Esophagus squamous epithelium (tissue), 5 donors: ENCODE results near the gene CKAP2. TPM values are rescaled to one million over a fixed set of nuclear protein-coding genes. Genes with fewer than 3 reads are reported as not detected.
"Not testable (repeated sequence)": the region's sequence is repeated elsewhere in the genome, so short reads cannot be mapped to it uniquely, and the experiment has no call there.

ENCODE experiments used
- DNase-seq: peaks from one replicate; lab custom pipeline; 2025; lab: John Stamatoyannopoulos, UW
- H3K27ac ChIP-seq, 4 donors: fragments of 200-600 bp; sonication (generic); one replicate each; pipeline ENCODE4 v1.5.1; 2016 to 2019; ENCODE audit warnings: mild to moderate bottlenecking in 1 of 4
- H3K27me3 ChIP-seq, 4 donors: fragments of 200-600 bp; sonication (generic); 1 replicate in 3 of 4; 2 replicates in 1 of 4; pipeline versions ENCODE4 v1.5.1 to v1.6.0; 2017 to 2021; ENCODE audit warnings: antibody characterized with exemption in 1 of 4
- H3K36me3 ChIP-seq, 3 donors: fragments of 200-600 bp; sonication (generic); one replicate each; pipeline ENCODE4 v1.5.1; 2016 to 2019
- H3K4me1 ChIP-seq, 3 donors: fragments of 200-600 bp; sonication (generic); one replicate each; pipeline ENCODE4 v1.5.1; 2017 to 2019
- H3K4me3 ChIP-seq, 4 donors: fragments of 200-600 bp; sonication (generic); 1 replicate in 3 of 4; 2 replicates in 1 of 4; pipeline ENCODE4 v1.5.1; 2016 to 2019; ENCODE audit warnings: mild to moderate bottlenecking in 2 of 4, moderate library complexity in 1 of 4
- H3K9me3 ChIP-seq, 3 donors: fragments of 200-600 bp; sonication (generic); one replicate each; pipeline ENCODE4 v1.5.1; 2016 to 2019
- WGBS, 2 donors: methylation state at CpG; one replicate each; pipeline ENCODE4 v1.1.5; 2018; 5-methylcytosine and 5-hydroxymethylcytosine counted together
- intact Hi-C: fragments of 100-400 bp; cut with DNase I; formaldehyde crosslinking; loops from one replicate; pipeline ENCODE4 v1.15.0; 2022
- total RNA-seq, 4 donors: library from RNA; depleted of rRNA; stranded (reverse); fragments of >200 nt; gene quantifications; one replicate each; pipeline ENCODE4 v1.1.0, GENCODE V29; 2016
- donor health status: DM: yes; HTN: yes; CAD: no.

CKAP2 gene
- total RNA-seq, 4 donors from 2014 or later: 11.5 to 39.9 (median 21.4) TPM

- WGBS, 2 donors: no CpG with 5 or more reads among the region's 6 CpGs
- H3K9me3 ChIP-seq, H3K4me3 ChIP-seq, H3K27me3 ChIP-seq, DNase-seq, H3K4me1 ChIP-seq, intact Hi-C loops, H3K36me3 ChIP-seq, H3K27ac ChIP-seq: not testable (repeated sequence)
Measured at GRCh38 chr13:52509532-52509931, 54.3 kb downstream of the CKAP2 start.

GRCh38 chr13:52510221-52510797 is 55.0 kb downstream of the CKAP2 start:
- 100% methylated on average over 2 of the region's 3 CpGs; no CpG with 5 or more reads in 1 of the 2 donors for WGBS, 2 donors
- H3K27ac ChIP-seq, H3K4me1 ChIP-seq, H3K36me3 ChIP-seq, H3K4me3 ChIP-seq, H3K27me3 ChIP-seq, DNase-seq, intact Hi-C loops, H3K9me3 ChIP-seq: not testable (repeated sequence)

GRCh38 chr13:52511598-52511997 is 56.3 kb downstream of the CKAP2 start:
- 91 to 97% methylated on average over 4 of the region's 4 CpGs for WGBS, 2 donors
- H3K36me3 ChIP-seq, DNase-seq, intact Hi-C loops, H3K27ac ChIP-seq, H3K27me3 ChIP-seq, H3K9me3 ChIP-seq, H3K4me1 ChIP-seq, H3K4me3 ChIP-seq: not testable (repeated sequence)

DNA sequence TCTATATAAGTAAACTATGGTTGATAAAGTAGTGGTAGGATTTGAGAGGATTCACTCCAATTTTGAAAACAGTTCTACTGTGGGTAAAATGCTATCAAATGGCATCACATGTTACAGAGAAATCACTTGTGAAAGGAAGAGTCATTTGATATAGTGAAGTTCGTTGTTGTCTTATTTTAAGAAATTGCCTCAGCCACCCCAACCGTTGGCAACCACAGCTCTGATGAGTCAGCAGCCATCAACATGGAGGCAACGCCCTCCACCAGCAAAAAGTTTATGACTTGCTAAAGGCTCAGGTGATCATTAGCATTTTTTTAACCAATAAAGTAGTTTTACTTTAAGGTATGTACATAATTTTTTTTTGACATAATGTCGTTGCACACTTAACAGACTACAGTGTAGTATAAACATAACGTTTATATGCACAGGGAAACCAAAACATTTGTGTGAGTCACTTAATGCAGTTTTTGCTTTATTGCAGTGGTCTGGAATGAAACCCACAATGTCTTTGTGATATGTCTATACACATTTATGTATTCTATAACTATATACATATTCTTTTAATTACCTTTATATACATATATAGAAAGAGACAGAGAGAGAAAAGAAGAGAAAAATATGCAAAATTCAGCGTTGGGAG is 58.8 kb downstream of the CKAP2 start:
- WGBS, 2 donors: 16 to 27% methylated on average over 5 of the region's 6 CpGs
- H3K27me3 ChIP-seq, H3K4me1 ChIP-seq, H3K9me3 ChIP-seq, DNase-seq, H3K36me3 ChIP-seq, intact Hi-C loops, H3K4me3 ChIP-seq, H3K27ac ChIP-seq: not testable (repeated sequence)

DNA sequence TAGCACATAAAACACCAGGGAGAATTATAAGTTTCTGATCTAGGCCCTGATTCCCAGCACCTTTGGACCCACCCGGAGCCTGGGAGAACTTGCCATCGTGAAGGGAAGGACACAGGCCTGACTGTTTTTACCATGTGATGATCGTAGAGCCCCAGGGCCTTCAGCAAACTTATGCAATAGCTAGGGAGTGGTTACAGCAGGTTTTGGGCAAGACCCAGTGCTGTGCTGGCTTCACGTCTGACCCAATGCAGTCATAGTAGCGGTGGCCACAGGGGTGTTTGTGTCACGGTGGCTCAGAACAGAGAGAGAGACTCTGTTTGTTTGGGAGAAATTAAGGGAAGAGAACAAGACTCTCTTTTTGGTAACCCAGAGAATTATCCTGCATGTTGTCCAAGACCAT is 68.0 kb downstream of the CKAP2 start:
- H3K4me1 ChIP-seq, H3K27ac ChIP-seq, H3K36me3 ChIP-seq, intact Hi-C loops, H3K27me3 ChIP-seq, DNase-seq, H3K9me3 ChIP-seq, H3K4me3 ChIP-seq: not testable (repeated sequence)
- WGBS, 2 donors: 80% methylated on average over 1 of the region's 6 CpGs; no CpG with 5 or more reads in 1 of the 2 donors

Other genes with a start within 250 kb of the CKAP2 start
- gene THSD1, start 49.3 kb upstream of the CKAP2 start, total RNA-seq: 1 to 10 TPM in 3 of 4 donors, under 1 TPM in 1; 0.64 to 7.3 (median 4.8) TPM
- gene VPS36, start 4.8 kb upstream of the CKAP2 start, total RNA-seq: 10 to 100 TPM; 36.6 to 61.2 (median 46.2) TPM
- gene HNRNPA1L2, start 187.0 kb downstream of the CKAP2 start, total RNA-seq: 1 to 10 TPM; 1.9 to 6.9 (median 2.3) TPM
- gene SUGT1, start 197.4 kb downstream of the CKAP2 start, total RNA-seq: 10 to 100 TPM; 22.1 to 35.8 (median 30.7) TPM